ENCODE data around the gene MAGED2.
A peak's percentile ranks its signal among the peaks of the same experiment; 100 is the strongest.
"Not testable (repeated sequence)": the region's sequence is repeated elsewhere in the genome, so short reads cannot be mapped to it uniquely, and the experiment has no call there.

MAGED2 gene

GRCh38 chrX:54785901-54786300 is 21.6 kb upstream of the MAGED2 start:
- Histone ChIP-seq H3K4me3 (replicated peaks; ENCODE audit: low read depth, low read length) (no peak overlapping the region), H3K27me3 (replicated peaks; ENCODE audit: control insufficient read depth, insufficient read depth, low read length) (no peaks in the 10 kb centered on the region), H3K36me3 (ENCODE audit: control insufficient read depth, insufficient read depth, low read length) (no peaks in the 10 kb centered on the region)
- peak; percentile 38 for TF ChIP-seq CTCF (IDR thresholded peaks at IDR 0.05; ENCODE audit: insufficient read depth, low read length, poor library complexity, severe bottlenecking)
- DNase-seq (ENCODE audit: extremely low read depth, insufficient read length), result no peak

GRCh38 chrX:54786967-54787366 is 20.6 kb upstream of the MAGED2 start:
- Histone ChIP-seq H3K36me3 (ENCODE audit: control insufficient read depth, insufficient read depth, low read length) (no peaks in the 10 kb centered on the region), H3K4me3 (replicated peaks; ENCODE audit: low read depth, low read length) (no peak overlapping the region), H3K27me3 (replicated peaks; ENCODE audit: control insufficient read depth, insufficient read depth, low read length) (no peaks in the 10 kb centered on the region)
- no peak for DNase-seq (ENCODE audit: extremely low read depth, insufficient read length)
- peak; percentile 47 for TF ChIP-seq CTCF (IDR thresholded peaks at IDR 0.05; ENCODE audit: insufficient read depth, low read length, poor library complexity, severe bottlenecking)

- H3K4me3 ChIP-seq (replicated peaks; ENCODE audit: low read depth, low read length), result no peak overlapping the region
- H3K36me3 ChIP-seq (ENCODE audit: control insufficient read depth, insufficient read depth, low read length), result no peaks in the 10 kb centered on the region
- no peaks in the 10 kb centered on the region for H3K27me3 ChIP-seq (replicated peaks; ENCODE audit: control insufficient read depth, insufficient read depth, low read length)
- no peak for DNase-seq (ENCODE audit: extremely low read depth, insufficient read length)
- no peak for TF ChIP-seq CTCF (IDR thresholded peaks at IDR 0.05; ENCODE audit: insufficient read depth, low read length, poor library complexity, severe bottlenecking)
These were observed 19.1 kb upstream of the MAGED2 start for GRCh38 chrX:54788446-54788845.

GRCh38 chrX:54789405-54789804 is 18.1 kb upstream of the MAGED2 start:
- H3K27me3 ChIP-seq (replicated peaks; ENCODE audit: control insufficient read depth, insufficient read depth, low read length); DNase-seq (ENCODE audit: extremely low read depth, insufficient read length); H3K4me3 ChIP-seq (replicated peaks; ENCODE audit: low read depth, low read length); H3K36me3 ChIP-seq (ENCODE audit: control insufficient read depth, insufficient read depth, low read length): not testable (repeated sequence)

- H3K27me3 ChIP-seq (replicated peaks; ENCODE audit: control insufficient read depth, insufficient read depth, low read length), result no peaks in the 10 kb centered on the region; the same call in 1 of the 2 replicates
- no peaks in the 10 kb centered on the region for H3K36me3 ChIP-seq (ENCODE audit: control insufficient read depth, insufficient read depth, low read length)
- TF ChIP-seq CTCF (IDR thresholded peaks at IDR 0.05; ENCODE audit: insufficient read depth, low read length, poor library complexity, severe bottlenecking), result no peak
- no peak overlapping the region for H3K4me3 ChIP-seq (replicated peaks; ENCODE audit: low read depth, low read length)
- DNase-seq (ENCODE audit: extremely low read depth, insufficient read length), result no peak
These were observed 13.5 kb upstream of the MAGED2 start for GRCh38 chrX:54794028-54794427.

- Histone ChIP-seq H3K36me3 (ENCODE audit: control insufficient read depth, insufficient read depth, low read length) (no peaks in the 10 kb centered on the region), H3K4me3 (replicated peaks; ENCODE audit: low read depth, low read length) (no peak overlapping the region), H3K27me3 (replicated peaks; ENCODE audit: control insufficient read depth, insufficient read depth, low read length) (no peaks in the 10 kb centered on the region; the same call in 1 of the 2 replicates)
- DNase-seq (ENCODE audit: extremely low read depth, insufficient read length), result no peak
- TF ChIP-seq CTCF (IDR thresholded peaks at IDR 0.05; ENCODE audit: insufficient read depth, low read length, poor library complexity, severe bottlenecking), result no peak
These were observed 12.8 kb upstream of the MAGED2 start for GRCh38 chrX:54794795-54795194.
